Measurements from ENCODE around the gene PTH1R.

DNA sequence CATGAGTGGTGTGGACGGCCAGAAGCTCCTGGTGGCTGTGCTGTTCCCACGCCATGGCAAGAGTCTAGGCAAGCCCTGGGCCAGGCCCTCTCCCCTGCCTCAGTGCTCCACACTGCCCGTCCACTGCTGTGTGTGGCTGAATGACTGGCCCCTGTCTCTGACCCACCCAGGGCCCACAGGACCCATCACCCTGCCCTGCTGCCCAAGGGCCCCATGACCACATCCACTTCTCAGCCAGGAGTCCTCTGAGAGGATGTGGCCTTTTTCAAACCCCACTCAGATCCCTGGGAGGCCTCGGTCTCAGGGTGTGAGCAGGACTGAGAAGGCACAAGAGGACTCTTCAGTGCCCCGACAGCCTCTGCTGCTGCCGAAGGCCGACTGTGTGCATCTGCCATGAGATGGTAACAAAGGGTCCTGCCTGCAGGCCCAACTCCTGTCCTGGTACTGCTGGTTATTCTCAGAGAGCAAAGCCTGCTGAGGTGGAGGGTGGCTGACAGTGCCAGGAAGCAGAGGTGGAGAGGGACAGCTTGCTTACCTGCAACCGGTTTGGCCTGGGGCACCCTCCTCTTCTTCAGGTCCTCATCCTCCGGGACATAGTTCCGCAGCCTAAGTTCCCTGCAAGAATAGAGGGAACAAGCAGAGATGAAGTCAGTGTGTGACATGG lies 47.5 kb downstream of the PTH1R start:
- TF ChIP-seq ZNF274 (IDR thresholded peaks at IDR 0.05; ENCODE audit: low read depth, low read length) (no peak), YY1 (IDR thresholded peaks at IDR 0.05; ENCODE audit: insufficient read depth, insufficient read length) (no peak)
